SW480 (cell line): ENCODE results near the gene OR52E1.
"Not testable (repeated sequence)": the region's sequence is repeated elsewhere in the genome, so short reads cannot be mapped to it uniquely, and the experiment has no call there.

ENCODE experiments used
- DNase-seq: peaks from one replicate; pipeline ENCODE4 v3.0.0-alpha.2; 2016; ENCODE audit warnings: low spot score

Gene OR52E1

GRCh38 chr11:5069272-5069671 is at the start of gene OR52E1:
TSS of gene OR52E1 (plus strand) at chr11:5069572.
- no peak for DNase-seq

- DNase-seq = no peak
Observed at GRCh38 chr11:5021996-5022395, 47.4 kb upstream of the OR52E1 start.

- DNase-seq = no peak
Observed at GRCh38 chr11:5036669-5037068, 32.7 kb upstream of the OR52E1 start.

- DNase-seq = no peak
Observed at GRCh38 chr11:5037926-5038325, 31.4 kb upstream of the OR52E1 start.

- DNase-seq = no peak
Observed at GRCh38 chr11:5038341-5038740, 31.0 kb upstream of the OR52E1 start.

DNA sequence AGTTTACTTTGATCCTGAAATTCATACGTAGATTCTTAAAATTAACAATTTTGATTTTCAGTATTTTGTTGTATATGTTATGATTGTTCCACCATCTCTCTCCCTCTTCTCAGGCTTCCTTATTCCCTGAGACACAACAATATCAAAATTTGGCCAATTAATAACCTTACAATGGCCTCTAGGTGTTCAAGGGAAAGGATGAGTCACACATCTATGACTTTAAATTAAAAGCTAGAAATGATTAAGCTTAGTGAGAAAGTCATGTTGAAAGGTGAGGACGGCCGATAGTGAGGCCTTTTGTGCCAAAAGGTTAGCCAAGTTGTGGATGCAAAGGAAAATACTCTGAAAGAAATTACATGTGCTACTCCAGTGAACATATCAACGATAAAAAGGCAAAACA is 28.5 kb upstream of the OR52E1 start:
- DNase-seq = no peak

- DNase-seq = no peak
Observed at GRCh38 chr11:5042091-5042490, 27.3 kb upstream of the OR52E1 start.

DNA sequence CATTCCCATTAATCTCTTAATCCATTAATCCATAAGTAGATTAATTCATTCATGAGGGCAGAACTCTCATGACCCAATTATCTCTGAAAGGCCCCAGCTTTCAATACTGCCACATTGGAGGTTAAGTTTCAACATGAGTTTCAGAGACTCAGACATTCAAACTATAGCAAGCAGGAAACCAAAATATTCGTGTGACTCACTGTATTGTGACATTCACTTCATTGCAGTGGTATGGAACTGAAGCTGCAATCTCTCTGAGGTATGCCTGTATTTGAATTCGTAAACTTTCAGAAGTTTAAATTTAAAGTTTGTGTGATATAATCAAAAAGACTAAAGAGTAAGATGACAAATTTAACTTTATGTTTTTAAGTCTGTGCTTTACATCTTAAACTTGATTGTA is 26.0 kb upstream of the OR52E1 start:
- no peak for DNase-seq

DNA sequence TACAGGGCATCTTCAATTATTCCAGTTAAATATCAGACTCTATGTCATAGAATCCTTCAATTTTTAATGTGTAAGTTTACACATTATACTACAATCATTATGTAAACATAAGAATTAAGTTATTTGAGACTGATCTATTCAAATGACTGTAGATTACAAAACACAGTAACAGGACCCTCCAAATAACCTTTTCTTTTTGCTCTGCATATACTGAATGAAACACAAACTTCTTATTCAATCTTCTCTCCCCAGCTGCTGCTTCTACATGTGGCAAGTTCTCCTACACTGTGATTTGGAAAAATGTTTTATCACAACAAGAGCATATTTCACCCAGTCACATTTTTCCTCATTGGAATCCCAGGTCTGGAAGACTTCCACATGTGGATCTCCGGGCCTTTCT is 23.1 kb upstream of the OR52E1 start, which contains the start of gene OR52J3:
Gene OR52J3 (plus strand): TSS at position 301 of the 400 bp plus-strand sequence. CDS start 0 bp downstream, at position 301.
- no peak for DNase-seq

GRCh38 chr11:5046754-5047330 is 22.5 kb upstream of the OR52E1 start:
- DNase-seq = no peak

DNA sequence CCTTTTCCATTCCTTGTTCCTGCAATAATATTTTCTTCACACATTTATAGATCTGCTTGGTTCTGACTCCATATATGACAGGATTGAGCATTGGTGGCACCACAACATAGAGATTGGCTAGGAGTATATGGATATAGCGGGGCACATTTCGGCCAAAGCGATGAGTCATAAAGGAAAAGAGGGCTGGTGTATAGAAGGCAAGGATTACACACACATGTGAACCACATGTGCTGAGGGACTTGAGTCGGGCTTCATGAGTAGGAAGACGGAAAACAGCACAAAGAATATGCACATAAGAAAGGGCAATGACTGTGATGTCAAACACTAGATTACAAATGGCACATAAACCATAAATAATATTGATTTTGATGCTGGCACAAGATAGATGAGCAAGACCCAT is 10.7 kb upstream of the OR52E1 start:
- DNase-seq = not testable (repeated sequence)

DNA sequence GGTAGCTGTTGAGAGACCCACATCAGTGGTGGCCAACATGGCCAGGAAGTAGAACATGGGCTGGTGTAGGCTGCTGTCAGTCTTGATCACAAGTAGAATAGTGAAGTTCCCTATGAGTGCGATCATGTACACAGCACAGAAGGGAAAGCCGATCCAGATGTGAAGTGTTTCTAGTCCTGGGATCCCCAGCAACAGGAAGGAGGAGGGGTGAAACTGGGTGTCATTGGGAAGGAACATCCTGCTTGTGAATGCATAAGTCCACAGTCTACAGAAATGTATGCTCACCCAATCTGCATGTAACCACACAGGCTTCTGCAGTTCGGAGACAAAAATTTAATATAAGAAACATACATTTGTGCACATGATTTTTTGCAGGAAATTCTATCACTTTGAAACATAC is 10.0 kb upstream of the OR52E1 start, which contains the start of gene OR52E2:
Gene OR52E2 (minus strand): TSS at position 237 of the 400 bp plus-strand sequence. CDS start 0 bp downstream, at position 237.
- no peak for DNase-seq

GRCh38 chr11:5065027-5065426 is 4.3 kb upstream of the OR52E1 start:
- DNase-seq = no peak

- no peak for DNase-seq
Observed at GRCh38 chr11:5071799-5072198, 2.4 kb downstream of the OR52E1 start.

DNA sequence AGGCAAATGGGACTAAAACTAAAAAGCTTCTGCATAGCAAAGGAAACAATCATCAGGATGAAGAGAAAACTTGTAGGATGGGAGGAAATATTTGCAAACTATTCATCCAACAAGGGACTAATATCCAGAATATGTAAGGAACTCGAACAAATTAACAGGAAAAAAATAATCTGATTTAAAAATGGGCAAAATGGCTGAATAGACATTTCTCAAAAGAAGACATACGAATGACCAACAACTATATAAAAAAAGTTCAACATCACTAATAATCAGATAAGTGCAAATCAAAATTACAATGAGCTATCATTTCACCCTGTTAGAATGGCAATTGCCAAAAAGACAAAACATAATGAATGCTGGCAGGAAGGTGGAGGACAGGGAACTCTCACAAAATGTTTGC is 12.0 kb downstream of the OR52E1 start:
- DNase-seq = no peak

DNA sequence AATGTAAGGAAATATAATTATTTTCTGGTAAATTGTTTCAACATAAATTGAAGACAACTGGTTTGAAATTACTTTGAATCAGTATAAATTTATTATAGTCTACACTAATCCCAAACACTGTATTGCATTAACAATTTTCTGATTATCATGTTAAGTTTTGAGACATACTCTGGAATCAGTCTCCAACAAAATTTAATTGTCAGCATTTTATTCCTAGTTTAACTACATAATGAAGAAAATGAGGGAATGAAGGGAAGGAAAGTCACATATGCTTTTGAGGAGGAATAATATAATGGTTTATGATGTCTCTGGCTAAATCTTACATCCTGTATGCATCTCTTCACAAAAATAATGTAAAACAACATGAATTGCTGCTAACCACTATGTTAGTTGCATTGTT is 14.2 kb downstream of the OR52E1 start:
- DNase-seq = no peak

DNA sequence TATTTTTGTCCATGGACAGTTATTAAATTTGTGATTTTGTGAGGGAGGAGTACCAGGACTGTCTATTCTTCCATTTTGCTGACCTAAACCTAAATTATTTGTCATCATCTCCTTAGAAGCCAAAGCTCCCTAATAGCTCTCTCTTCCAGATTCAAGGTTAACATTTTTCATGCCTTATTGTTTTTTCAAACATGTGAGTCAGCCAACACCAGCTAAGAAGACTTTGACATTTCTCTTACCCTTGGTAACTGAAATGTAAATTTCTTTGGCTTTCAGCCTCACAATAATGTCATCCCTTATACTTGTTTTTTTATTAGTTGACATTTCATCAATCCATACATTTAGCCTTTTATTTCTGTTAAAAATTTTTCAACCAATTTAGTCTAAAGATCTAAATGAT is 19.2 kb downstream of the OR52E1 start:
- no peak for DNase-seq

DNA sequence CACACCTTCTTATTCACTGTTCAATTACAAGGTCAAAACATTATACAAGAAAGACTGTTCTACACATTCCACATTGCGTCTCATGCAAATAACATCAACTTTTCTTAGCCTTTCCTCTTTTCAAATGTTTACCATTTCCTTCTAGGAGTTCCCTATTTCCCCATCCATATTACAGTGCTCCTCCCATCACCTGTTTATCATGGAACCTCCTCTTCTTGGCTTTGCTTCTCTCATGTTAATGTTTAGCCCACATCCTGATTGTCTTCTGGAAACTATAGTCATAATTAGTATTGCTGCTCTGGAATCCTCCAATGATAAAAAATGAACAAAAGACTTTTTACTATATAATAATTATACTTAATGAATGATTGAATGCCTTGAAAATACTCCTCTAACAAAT is 21.3 kb downstream of the OR52E1 start:
- no peak for DNase-seq

GRCh38 chr11:5092821-5093585 is 23.6 kb downstream of the OR52E1 start:
- no peak for DNase-seq

DNA sequence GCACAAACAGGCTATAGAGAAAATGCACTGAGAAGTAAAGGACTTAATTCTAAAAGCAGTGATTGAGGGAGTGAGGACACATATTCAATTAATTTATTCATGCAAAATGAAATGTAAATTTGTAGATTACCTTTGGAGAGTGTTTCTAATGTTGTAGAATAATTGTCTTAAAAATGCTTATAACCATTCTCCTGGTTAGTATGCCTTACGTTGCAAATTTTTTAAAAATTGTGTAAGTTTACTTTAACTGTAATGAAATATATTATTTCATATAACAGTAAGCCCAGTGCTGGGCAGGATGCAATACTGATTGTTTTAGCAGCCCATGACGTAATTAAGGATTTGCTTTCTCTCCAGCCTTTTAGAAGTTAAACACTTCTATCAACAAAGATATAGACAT is 26.6 kb downstream of the OR52E1 start:
- no peak for DNase-seq

- DNase-seq = no peak
Observed at GRCh38 chr11:5102246-5102645, 32.9 kb downstream of the OR52E1 start.

GRCh38 chr11:5103066-5103465 is 33.7 kb downstream of the OR52E1 start:
- no peak for DNase-seq

GRCh38 chr11:5107285-5107684 is 37.9 kb downstream of the OR52E1 start:
- DNase-seq = no peak

DNA sequence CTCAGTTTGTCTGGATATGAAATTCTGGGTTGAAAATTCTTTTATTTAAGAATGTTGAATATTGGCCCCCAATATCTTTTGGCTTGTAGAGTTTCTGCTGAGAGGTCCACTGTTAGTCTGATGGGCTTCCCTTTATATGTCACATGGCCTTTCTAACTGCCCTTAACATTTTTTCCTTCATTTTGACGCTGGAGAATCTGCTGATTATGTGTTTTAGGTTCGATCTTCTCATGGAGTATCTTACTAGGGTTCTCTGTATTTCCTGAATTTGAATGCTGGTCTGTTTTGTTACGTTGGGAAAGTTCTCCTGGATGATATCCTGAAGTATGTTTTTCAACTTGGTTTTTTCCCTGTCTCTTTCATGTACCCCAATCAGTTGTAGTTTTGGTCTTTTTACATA is 46.0 kb downstream of the OR52E1 start:
- no peak for DNase-seq
